LoVo (cell line): ENCODE data around the gene FOXRED1.

ENCODE experiments used
- DNase-seq: peaks from one replicate; pipeline ENCODE4 v3.0.0-alpha.2; 2016; ENCODE audit warnings: low spot score

Gene FOXRED1

DNA sequence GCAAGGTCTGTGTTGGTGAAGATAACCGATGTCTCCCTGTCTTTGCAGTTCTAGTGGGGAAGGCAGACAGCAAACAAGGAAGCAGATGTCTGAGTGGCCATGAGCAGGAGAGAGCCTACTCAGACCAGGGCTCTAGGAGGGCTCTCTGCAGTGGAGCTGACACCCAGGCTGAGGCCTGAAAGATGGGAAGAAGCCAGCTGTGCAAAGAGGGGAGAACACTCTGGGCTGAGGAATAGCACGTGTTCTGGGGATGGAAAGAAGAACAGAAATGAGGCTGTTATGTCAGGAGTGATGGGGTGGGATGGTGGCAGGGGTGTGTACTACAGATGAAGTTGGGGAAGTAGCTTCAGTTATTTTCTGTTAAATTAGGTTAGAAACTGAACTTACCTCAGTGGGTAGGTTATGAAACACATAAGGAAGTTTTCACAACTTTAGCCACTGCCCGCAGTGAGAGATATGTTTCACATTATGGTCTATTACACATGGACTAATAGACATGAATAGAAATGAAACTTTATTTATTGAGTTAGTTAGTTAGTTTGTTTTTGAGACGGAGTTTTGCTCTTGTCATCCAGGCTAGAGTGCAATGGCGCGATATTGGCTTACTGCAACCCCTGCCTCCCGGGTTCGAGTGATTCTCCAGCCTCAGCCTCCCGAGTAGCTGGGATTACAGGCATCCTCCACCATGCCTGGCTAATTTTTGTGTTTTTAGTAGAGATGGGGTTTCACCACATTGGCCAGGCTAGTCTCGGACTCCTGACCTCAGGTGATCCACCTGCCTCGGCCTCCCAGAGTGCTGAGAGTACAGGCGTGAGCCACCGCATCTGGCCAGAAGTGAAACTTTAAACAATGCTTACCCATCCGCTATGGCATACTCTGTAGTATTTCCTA is 42.7 kb downstream of the FOXRED1 start:
- DNase-seq = no peak

DNA sequence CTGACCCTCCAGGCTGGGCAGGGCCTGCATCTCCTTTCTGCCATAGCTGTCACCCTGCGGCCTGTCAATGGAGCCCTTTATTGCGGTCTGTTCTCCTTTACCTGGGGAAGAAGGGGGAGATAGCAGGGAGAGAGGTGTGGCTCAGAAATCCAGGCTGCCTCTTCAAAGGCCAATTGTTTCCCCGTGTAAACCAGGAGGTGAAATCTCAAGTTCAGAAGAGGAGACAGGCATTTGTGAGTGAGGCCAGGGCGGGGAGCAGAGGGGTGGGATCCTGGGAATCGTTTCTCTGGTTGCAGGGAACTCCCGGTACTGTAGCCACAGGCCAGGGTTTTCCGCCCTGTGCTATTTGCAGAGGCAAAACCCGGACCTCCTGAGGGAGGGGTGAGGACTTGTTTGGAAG is 44.0 kb downstream of the FOXRED1 start:
- DNase-seq = no peak

DNA sequence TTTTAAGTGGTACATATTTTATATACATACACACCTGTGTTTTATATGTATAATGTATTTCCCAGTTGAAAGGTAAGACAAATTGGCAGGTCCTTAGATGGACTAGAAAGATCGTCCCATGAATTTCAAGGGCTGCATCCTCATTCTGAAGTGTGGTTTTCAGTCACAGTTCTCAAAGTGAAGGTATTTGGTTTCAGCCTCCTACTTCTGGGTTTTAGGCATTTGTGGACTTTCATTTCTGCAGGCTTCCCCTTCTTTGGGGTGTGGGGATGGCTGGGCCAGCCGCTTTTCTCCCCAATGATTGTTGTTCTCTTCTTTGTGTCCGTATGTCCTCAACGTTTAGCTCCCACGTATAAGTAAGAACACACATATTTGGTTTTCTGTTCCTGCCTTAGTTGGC is 44.9 kb downstream of the FOXRED1 start:
- no peak for DNase-seq

DNA sequence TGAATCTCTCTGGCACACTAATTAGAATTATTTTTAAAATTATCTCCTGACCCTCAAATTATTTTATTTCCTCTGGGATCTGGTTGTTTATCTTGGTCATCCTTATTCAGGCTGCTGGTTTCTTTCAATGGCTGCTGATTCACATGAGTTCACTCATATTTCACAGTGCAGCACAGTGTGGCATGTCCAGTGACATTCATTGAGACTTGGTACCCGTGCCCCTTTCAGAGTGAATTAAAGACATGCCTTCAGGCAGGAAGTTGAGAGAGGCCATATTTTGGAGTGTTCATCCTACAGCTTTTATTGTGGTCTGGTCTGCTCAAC is 48.4 kb downstream of the FOXRED1 start:
- no peak for DNase-seq

DNA sequence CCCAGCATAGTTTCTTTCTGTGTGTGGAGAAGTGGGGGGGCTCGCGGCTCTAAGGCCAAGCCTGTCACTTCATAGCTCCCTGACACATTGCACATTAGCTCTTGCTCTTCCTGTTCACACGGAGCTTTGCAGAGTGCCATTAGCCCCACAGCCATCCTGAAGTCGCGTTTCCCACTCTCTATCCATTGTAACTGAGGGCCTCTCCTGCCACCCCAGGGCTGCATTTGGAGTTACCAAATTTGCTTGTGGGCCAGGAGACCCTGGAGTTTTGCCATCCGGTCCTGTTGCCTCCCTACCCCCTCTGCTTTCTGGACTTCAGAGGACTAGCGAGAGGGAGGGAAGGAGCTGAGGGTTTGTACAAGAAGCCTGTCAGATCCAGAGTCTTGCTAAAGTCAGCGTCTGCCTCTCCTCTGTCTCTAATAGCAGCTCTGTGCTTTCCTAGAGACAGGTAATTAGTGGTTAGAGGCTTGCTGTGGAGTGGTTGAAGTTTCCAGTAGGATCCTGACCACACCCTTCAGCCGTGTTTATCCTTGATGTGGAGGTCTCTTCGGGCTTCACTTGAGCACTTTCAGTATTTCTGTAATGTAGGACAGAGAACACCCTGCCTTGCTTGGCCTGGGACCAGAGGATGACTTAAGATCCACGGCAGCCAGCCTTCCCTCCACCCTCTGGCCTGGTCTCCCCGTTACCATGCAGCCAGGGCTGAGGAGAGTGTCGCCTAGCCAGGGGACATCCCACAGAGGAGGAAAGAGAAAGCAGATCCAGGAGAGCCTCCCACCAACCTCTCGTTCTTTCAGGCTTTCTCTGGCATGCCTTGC is 49.0 kb downstream of the FOXRED1 start:
- peak; percentile 33 for DNase-seq

DNA sequence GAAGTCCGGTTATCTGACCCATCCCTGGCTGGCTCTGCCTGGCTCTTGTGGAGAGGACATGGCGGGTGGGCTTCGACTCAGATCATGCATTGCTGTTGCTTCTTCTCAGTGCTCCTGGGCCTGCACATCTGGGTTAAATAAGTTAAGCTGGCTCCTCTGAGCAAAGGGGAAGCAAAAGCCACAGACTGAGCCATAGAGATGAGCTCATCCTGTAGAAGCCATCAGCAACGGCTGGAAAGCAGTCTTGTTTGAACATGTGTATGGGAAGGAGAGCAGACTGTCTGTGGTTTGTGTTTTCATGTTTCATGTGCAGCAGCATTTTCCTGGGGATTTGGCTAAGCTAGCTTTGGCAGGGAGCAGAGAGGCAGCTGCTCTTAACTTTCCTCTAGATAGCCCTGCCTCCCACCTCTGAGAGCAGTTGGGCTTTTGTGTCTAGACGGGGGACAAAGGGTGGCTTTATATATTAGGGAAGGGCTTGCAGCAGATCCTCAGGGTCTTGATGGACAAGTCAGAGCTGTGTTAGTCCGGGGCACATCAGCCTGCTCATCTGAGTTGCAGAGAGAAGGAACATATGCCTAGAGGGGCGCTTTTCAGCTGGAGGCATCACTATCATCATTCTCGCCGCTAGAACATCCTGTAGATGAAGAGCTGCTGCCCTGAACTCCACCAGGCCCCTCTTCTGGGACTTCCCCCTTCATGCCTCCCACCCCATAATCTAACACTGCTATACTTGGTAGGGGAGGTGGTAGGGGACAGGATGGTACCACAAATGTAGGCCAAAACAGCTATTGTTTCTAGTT is 49.8 kb downstream of the FOXRED1 start:
- DNase-seq = no peak

DNA sequence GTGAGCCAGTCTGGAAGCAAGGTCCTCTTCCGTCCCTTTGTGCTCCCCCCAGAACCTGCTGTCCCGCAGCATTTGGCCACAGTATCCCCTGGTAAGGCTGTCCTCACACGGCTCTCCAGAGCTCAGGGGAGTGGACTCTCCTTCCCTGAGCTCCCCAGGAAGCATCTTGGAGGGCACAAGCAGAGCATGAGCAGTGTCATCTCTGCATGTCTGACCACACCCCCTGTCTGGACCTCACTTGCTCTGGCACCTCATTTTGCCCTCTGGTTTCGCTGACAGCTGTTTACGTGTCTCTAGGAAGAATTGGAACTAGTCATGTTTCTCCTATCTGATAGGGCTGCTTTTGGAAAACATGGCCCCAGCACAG is 50.4 kb downstream of the FOXRED1 start:
- no peak for DNase-seq

DNA sequence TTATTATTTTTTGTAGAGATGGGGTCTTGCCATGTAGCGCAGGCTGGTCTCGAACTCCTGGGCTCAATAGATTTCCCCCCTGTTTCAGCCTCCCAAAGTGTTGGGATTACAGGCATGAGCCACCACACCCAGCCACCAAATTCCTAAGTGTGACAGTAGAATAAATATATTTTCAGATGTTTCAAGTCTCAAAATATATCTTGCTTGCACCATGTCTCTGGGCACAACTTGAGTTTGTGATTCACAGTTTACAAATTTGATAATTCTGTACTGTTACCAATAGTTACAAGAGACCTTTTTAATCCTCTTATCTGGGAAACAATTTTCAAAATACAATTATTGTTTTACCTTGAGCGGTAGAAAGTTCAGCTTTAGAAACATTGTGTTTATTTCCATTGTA is 54.0 kb downstream of the FOXRED1 start:
- no peak for DNase-seq

DNA sequence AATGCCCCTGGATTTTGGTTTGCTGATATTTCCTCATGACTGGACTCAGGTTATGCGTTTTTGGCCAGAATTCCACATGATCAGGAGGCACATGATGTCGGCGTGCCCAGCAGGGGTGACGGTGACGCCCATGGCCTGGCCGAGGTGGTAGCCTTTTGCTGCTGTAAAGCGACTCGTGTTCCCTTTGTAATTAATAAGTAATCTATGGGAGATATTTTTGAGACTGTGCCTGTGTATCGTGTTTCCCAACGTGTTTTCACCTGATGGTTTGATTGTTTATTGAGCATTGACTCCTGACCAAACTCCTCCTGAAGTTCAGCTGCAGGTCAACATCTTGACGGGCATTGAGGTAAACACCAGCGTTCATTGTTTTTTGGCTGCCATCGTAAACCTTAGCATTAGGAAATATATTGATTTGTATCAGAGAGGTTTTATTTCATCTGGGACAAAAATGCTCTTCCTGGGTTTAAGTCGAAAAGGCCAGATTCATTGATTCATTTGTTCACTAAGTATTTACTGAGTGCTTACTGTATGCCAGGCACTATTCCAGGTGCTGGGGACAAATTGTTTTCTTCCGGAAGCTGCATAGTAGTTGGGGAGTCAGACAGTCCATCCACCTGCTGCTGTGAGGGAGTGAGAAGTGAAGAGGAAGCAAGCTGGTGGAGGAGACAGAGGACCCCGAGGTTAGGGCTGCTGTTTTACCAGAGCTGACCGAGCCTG is 58.5 kb downstream of the FOXRED1 start:
- no peak for DNase-seq
